GM21447 (cell line): ENCODE measurements around the gene LAMB1.
"Not testable (repeated sequence)": the region's sequence is repeated elsewhere in the genome, so short reads cannot be mapped to it uniquely, and the experiment has no call there.

ENCODE experiments used
- ATAC-seq: cut with Tn5 transposase; IDR thresholded peaks from one replicate; pipeline ENCODE4 v1.9.1; 2021; ENCODE audit not compliant: unreplicated experiment

LAMB1 gene

DNA sequence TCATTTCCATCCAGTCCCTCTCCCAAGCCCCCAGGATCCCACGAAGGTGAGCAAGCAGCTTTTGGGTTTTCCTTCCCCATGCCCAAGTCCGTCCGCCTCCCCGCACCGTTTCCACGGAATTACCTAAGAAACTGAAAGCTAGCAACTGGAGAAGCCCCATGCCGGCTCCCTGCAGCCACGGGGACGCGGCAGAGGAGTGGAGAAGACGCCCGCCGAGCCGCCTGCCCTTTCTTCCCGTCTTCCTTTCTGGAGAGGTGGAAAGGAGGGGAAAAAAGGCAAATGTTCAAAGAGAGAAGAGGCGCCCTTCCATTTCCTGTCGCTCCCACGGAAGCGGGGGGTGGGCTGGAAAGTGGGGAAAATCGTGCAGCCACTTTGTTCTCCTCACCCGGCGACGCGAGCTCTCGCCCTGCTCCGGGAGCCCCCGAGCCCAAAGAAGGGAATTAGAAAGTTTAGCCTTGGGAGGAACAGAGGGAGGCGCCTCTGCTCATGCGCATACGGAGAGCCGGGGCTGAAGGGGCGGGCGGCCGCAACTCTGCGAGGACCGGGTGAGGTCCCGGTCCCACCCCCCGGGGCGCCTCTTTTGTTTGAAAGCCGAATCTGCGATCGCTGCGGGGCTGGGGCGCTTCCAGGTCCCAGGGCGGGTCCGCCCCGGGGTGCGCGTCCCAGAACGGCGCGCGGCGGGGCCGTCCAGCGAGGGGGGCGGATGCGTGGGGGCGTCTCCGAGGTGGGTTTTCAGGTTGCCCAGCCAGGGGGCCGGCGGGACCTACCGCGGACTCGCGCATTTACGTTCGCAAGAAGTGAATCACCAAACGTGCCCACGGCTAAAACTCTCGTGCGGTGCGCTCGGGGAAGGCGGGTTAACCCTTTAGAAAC, at the start of gene LAMB1:
TSS of gene LAMB1 (minus strand) at position 436 of the 873 bp plus-strand sequence. CDS start at position 160, 276 bp downstream.
- no peak for ATAC-seq

DNA sequence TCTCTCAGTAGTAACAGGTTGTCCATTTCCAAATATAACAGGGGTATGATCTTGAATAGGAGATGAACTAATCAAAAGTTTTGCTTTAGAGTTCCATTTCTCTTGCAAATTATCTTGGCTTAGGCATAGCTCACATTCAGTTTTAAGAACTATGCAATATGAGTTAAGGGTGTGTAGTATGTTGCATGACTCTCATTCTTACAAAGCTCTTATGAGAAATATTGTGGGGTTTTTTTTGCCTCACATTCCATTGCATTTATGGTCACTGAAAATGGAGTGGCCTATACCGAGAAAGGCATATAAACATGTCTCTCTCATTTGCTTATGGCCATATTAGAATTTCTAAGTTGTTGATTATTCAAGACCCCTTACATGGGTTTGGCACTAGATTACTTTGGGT, 48.5 kb upstream of the LAMB1 start:
- ATAC-seq = no peak

DNA sequence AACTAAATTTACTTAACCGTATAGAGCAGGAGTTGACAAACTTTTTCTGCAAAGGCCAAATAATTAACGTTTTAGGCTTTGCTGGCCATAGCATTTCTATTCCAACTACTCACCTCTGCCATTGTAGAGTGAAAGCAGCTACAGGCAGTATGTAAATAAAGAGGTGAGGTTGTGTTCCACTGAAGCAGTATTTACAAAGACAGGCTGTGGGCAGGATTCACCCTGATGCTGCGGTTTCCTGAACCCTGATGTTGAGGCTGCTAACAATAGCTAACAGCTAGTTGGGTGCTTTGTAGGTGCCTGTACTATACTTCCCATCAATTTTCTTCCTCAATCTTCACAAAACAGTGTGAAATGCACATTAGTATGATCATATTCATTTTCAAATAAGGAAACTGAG, 47.0 kb upstream of the LAMB1 start:
- ATAC-seq = peak; percentile 84

DNA sequence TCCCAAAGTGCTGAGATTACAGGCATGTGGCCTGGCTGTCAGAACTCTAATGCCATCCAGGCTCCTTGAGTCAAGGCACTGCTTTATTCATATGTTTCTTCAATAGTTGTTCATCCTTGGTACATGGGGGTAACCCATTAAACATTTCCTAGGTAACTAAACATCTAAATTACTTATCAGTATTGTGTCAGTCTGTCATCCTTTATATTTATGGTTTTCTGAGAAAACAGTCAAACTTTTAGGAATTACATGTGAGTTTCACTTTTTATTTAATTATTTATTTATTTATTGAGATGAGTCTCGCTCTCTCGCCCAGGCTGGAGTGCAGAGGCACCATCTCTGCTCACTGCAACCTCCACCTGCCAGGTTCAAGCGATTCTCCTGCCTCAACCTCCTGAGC, 45.5 kb upstream of the LAMB1 start:
- ATAC-seq = no peak

DNA sequence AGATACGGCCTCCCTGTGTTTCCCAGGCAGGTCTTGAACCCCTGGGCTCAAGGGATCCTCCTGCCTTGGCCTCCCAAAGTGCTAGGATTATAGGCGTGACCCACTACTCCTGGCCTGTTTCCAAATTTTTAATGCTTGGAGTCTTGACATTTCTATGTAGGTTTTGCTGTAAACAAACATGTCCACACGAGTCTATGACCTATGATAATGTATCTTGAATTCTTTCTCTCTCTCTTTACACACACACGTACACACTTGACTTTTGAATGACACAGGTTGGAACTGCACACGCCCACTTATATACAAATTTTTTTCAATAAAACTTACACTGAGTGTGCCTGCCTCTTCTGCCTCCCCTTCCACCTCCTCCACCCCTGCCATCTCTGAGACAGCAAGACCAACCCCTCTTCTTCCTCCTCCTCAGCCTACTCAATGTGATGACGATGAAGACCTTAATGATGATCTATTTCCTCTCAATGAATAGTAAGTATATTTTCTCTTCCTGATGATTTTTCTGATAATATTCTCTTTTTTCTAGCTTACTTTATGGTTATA, 44.1 kb upstream of the LAMB1 start:
- no peak for ATAC-seq

DNA sequence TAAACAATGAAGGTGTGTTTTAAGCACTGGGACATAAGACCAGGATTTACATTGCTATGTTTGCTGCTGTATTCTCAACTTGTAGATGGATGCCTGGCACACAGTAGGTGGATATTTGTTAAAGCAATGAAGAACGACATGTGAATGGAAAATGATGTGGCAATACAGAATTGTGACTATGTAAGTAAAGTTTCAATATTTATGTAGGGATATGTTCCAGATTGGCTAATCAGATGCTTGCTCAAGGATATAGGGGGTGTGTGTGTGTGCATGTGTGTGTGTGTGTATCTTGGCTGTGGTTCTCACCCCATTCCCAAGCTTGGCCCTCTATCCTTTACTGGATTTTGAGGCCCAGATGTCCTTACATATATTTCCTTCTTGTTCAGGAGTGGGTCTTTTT, 42.7 kb upstream of the LAMB1 start:
- no peak for ATAC-seq

DNA sequence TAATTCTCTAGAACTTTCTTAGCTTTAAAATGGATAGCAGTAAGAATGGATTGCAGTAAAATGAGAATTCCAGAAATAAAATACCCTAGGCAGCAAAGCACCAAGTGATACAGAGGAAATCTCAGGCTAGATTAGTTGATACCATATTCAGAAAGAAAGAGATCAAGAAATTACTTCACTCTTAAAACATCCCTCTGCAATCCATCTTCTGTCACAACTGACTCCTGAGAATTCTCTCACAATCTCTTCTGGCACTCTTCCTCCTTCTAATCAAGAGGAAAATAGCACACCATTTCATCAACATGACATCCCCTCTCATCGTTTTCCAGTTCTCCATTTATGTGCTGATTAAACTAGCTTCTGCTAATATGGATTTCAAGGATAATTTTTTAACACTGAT, 42.2 kb upstream of the LAMB1 start:
- ATAC-seq = no peak

DNA sequence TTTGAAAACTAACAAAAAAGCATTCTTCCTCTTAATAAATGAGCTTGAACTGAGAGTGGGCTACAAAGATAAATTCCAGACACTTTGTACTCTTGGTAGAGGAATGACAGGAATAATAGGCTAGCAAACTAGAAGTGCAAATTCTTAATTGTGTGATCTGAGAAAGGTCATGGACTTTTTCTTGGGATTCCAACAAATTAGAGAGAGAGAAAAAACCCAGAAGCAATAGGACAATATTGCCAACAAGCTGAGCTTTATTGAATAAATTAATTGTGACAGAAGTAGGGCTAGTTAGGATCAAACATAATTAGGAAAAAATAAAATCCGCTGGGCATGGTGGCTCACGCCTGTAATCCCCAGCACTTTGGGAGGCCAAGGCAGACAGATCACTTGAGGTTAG, 41.4 kb upstream of the LAMB1 start:
- ATAC-seq = no peak

DNA sequence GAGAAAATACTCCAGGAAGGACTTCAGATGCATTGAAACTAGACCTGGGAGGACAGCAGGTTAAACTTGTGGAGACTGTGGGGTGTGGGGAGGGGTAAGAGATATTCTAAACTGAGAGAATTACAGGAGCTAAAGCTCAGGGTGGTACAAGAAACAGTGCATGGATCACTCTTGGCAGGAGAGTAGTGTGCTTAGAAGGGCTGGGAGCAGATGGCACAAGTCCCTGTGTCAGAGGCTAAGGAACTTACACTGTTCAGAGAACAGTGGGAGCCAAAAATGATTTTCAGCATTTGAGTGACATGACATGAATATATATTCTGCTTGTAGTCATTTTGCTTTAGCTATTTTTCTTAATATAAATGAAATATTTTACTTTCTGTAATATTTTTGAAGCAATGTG, 36.0 kb upstream of the LAMB1 start:
- no peak for ATAC-seq

DNA sequence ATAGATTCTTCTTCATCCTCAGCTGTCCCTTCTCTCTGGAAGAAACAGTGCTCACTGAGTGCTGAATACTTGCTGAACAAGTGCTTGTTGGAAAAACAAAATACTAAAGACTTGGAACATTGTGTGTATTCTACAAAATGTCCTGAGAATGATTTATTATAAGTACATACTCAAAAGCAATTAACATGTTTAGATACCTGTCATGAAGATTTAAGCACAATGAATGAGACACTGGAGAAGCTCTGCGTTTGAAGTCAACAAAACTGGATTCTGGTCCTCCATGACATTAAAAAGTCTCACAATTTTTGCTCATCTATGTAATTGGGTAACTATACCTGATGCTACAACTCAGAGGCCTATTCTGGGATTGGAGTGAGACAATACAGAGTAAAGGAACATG, 34.8 kb upstream of the LAMB1 start:
- no peak for ATAC-seq

DNA sequence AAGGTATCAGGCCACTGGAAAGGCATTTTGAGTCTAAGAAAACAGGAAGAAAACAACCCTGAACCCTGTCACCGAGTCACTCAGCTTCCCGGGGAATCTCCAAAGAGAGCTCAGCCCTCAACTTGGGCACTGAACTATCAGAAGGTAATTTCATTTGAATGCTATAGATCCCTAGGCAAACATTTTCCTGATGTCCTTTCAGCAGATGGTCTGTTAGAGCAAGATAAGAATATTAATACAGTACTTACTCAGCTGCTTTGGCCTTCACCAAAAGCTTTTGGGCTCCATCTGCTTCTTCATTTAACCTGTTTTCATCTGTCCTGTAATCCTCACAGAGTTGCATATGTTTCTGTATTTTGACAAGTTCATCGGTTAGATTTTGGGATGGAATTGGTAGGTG, 34.2 kb upstream of the LAMB1 start:
- ATAC-seq = no peak

DNA sequence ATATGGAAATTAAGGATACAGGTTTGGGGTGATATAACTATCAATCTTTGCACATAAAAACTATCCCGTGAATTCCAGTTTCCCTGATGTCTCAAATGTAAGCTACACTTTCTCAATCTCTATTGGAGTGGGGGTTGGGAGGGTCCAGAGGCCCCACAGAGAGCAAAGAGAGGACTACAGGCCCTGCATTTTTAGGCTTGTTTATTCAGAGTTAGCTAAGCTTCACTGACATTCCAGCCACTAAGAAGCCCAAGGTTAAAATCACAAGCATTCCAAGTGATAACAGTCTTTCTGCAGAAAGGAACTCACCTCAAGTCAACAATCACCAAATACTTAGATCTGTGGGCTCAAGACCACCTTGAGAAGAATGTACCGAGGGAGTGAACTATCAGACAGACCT, 31.6 kb upstream of the LAMB1 start:
- ATAC-seq = no peak

DNA sequence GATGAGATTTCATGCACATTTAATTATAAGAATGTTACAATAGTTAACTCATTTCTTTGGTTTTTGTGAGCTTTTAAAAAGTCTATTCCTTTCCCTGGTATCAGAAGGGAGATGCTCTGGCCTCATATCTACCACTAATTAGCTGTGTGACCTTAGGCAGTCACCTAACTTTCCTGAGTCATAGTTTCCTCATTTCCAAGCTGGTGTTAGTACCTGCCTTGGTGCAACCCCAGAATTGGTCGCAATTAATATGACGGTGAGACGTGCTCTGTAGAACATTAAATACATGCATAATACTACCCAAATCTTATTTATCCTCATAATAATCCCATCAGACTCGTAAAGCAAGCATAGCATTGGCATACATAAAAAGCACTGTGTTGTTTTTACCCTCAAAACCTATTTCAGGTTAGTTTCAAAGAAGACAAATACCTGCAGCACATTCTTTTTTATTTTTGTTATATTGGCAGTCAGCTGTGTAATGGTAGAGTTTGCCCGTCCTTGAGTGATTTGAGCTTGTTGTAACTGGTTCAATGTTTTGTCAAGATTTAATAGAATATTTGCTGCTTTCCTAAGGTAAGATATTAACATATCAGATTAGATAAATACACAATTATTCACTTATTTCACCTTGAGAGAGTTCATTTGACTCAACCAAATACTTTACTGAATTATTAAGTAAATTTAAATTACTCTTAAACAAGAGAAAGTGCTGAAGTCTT, 31.0 kb upstream of the LAMB1 start:
- ATAC-seq = no peak

DNA sequence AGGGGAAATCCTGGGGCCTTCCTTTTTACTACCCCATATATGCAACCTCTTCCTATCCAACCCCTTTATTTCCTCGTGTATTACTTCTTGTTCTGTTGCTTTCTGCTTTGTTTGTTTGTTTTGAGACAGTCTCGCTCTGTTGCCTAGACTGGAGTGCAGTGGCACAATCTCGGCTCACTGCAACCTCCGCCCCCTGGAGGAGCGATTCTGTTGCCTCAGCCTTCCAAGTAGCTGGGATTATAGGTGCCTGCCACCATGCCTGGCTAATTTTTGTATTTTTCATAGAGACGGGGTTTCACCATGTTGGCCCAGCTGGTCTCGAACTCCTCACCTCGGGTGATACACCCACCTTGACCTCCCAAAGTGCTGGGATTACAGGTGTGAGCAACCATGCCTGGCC, 30.3 kb upstream of the LAMB1 start:
- ATAC-seq = not testable (repeated sequence)

DNA sequence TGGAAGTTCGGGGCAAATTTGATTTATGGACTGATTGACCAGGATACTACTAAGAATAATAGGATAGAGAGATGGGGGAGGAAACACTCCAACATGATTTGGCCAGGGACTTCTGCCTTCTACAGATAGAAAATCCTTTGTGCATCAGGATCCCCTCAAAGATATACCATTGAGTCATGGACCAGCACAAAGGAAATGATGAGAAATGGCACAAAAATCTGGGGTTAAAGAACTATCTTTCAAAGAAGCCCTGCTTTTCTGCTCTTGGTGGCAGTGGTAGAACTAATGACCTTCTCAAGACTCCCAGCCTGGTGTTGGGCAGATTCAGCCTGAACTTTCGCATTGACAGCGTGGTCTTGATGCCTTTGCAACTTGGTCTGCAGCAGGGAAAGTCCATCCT, 27.6 kb upstream of the LAMB1 start:
- no peak for ATAC-seq

DNA sequence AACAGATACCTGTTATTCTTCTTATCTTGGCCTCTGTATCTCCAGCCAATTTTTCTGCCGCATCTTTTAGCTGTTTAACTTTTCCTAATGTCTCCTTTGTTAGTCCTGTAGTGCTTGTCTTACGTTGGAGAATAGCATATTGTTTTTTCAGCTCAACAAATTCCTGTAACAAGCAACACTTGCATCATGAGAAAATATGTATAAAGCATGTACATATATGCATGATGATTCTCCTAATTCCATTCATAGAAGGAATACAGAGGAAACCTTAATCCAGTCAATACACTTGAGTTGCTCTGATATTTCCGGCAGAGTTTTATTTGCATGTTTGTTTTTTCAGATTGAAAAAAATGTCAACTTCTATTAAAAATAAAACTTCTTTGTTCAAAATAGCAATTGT, 26.1 kb upstream of the LAMB1 start:
- ATAC-seq = no peak

DNA sequence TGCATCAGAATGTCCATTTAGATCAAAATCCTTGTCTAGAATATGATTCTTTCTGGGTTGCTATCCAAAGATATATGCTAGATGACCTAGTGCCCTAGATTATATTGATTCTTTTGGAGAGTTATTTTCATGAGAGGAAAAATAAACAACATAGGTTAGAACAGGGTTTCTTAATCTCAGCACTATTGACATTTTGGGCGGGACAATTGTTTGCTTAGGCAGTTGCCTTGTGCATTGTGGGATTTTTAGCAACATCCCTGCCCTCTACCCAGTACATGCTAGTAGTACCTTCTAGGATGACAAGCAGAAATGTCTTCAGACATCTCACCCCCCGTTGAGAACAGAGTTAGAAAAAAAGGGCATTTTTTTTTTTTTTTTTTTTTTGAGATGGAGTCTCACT, 25.1 kb upstream of the LAMB1 start:
- no peak for ATAC-seq

DNA sequence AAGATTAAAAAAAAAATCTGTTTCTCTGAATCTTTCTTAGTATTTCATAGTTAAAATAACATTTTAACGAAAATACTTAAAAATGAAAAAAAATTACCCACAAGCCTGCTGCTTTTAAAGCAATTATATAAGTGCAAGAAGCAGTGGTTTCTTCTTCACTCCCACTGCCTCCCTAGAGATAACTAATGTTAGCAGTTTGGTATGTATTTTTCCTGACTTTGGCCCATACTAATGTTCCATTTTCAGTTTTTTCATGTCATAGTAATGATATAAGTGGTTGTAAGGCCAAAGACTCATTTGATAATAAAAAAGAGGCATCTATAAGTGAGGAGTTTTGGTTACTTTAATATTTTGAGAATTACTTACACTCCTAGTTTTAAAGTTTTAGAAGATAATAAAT, 24.3 kb upstream of the LAMB1 start:
- ATAC-seq = no peak

DNA sequence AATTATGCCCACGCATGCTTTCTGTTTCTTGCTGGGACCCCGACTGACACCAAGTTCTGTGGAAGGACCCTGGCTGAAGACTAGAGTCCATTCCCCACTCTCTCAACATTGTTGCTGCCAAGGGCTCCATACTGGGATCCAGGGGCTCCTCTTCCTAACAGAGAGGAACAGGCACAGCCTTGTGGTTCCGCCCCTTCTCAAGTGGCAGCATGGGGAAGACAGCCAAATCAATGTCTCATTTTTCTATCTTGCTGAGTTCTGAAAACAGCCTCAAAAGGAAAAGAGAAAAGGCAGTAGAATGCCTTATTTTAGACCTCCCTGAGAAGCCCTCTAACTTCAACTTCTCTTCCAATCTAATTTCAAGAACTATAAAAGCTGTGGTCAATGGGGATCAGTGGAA, 23.7 kb upstream of the LAMB1 start:
- no peak for ATAC-seq

DNA sequence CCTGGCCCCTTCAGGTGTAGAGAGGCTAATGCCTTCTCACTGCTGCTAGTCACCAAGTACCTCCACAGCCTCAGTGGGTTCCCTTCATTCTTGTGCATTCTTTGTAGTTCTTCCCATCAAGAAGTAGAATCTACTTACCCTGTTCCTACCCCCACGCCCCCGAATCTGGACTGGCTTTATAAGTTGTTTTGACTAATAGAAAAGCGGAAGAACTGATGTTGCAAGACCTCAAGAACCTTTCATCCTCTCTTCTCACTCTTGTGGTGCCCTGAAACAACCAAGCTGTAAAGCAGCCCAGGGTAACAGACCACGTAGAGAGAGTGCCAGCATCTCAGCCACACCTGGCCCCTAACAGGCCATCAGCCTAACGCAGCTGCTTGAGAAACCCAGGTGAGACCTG, 23.2 kb upstream of the LAMB1 start:
- no peak for ATAC-seq

DNA sequence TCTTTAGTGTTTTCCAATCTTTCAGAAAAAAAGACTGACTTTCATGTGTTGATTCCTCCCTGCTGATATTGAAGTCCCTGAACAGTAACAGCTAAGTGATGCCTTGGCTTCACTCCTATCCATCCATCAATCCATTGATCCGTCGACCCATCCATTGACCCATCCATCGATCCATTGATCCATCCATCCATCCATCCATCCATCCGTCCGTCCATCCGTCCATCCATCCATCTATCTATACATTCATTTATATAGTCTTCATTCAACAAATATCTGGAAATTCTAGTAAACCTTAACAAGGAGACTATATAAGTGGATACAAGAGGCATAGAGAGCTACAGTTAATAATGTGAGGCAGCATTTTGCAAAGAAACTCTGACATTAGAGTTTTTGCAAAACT, 21.6 kb upstream of the LAMB1 start:
- ATAC-seq = no peak

DNA sequence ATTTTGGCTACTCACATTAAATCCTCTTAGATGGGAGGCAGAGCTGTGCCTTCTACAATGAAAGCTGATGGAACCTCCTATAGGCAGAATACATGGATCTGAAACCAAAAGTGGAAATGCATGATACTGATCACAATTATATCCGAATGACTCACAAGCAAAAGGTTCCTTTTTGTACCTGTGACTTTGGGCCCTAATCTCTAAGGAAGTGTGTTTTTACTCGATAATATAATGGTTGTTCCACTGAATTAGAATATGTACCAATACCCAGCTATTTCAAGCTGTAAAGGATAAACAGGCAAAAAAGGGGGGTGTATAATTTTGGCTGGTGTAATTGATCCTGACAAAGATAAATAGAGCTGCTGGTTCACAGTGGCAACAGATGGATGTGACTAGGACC, 17.6 kb upstream of the LAMB1 start:
- ATAC-seq = no peak
